Measurements from ENCODE around the gene NOS2. TPM values are rescaled to one million over a fixed set of nuclear protein-coding genes. Genes with fewer than 3 reads are reported as not detected.

The NOS2 gene
- total RNA-seq, 4 donors from 2014 or later: 6.7 to 16.5 (median 7.7) TPM

GRCh38 chr17:27721797-27722196, 78.5 kb downstream of the NOS2 start:
- Histone ChIP-seq H3K27me3 (no peaks in the 10 kb centered on the region), H3K4me1 (no peaks in the 10 kb centered on the region), H3K36me3 (no peaks in the 10 kb centered on the region), H3K4me3 (no peak overlapping the region), H3K9me3 (no peaks in the 10 kb centered on the region), H3K27ac (no peak overlapping the region)
- TF ChIP-seq CTCF (IDR thresholded peaks at IDR 0.05): no peak
- no peak for TF ChIP-seq POLR2A (IDR thresholded peaks at IDR 0.05)
- DNase-seq: no peak

Small RNA genes within 50 kb of the gene (small RNA-seq; reads per million reads assigned to genes)
- gene AC130289.1 (0 reads per million in 2 donors), gene AC130289.2 (0 reads per million in 2 donors)

Other genes with a start within 250 kb of the NOS2 start
- gene LGALS9, start 169.3 kb downstream of the NOS2 start, total RNA-seq: 100 to 1,000 TPM; 121 to 214 (median 144) TPM
- gene LYRM9, start 92.8 kb upstream of the NOS2 start, total RNA-seq: 10 to 100 TPM; 11.6 to 17.0 (median 15.6) TPM
- 10 to 100 TPM; 20.5 to 45.4 (median 27.1) TPM for gene NLK, start 242.1 kb upstream of the NOS2 start, total RNA-seq